SK-N-SH (cell line): ENCODE results near the gene ARF1. TPM values are rescaled to one million over a fixed set of nuclear protein-coding genes. Genes with fewer than 3 reads are reported as not detected.

Experiments
- CTCF ChIA-PET: fragments of 300-600, 350-600 bp; formaldehyde crosslinking; extraction: SDS; loops from one replicate; lab custom pipeline; 2021; lab: Yijun Ruan, JAX
- POLR2A ChIA-PET: fragments of 350-600 bp; sonication (Branson Sonifier 250); formaldehyde crosslinking; extraction: SDS; loops from one replicate; lab custom pipeline; 2020; ENCODE audit warnings: antibody characterized with exemption, inconsistent platforms; lab: Yijun Ruan, JAX
- DNase-seq: peaks from one replicate; pipeline ENCODE4 v3.0.0; 2012
- H2AFZ ChIP-seq: fragments of 200-600 bp; sonication (generic); 2 replicates; pipeline ENCODE4 v1.8.1; 2016; ENCODE audit warnings: antibody characterized with exemption, mild to moderate bottlenecking, low read depth
- H3F3A ChIP-seq: fragments of 200-600 bp; sonication (generic); replicated peaks from 2 replicates; pipeline ENCODE3; 2016; ENCODE audit warnings: antibody characterized with exemption, mild to moderate bottlenecking; ENCODE audit not compliant: insufficient read depth
- H3K27ac ChIP-seq, 2 experiments: fragments of 200-500 bp in 1 of 2; fragments of 200-600 bp in 1 of 2; sonication (Bioruptor generic) in 1 of 2; sonication (generic), shearing (Covaris generic) in 1 of 2; 2 replicates each; pipeline versions ENCODE4 v1.5.1 to v1.6.1; 2014 to 2016; ENCODE audit warnings: low read depth in 2 of 2, inconsistent platforms in 1 of 2, low read length in 1 of 2, mild to moderate bottlenecking in 1 of 2, mixed read lengths in 1 of 2
- H3K27me3 ChIP-seq: fragments of 200-600 bp; sonication (generic), shearing (Covaris generic); 2 replicates; pipeline ENCODE4 v1.6.1; 2016; ENCODE audit warnings: mixed run types; ENCODE audit not compliant: insufficient read depth
- H3K36me3 ChIP-seq, 2 experiments: fragments of 200-500 bp in 1 of 2; fragments of 200-600 bp in 1 of 2; sonication (Bioruptor generic) in 1 of 2; sonication (generic) in 1 of 2; replicated peaks in 1 of 2; 2 replicates each; pipeline versions ENCODE3 to v1.5.1; 2014 to 2016; ENCODE audit warnings: low read length in 1 of 2, mild to moderate bottlenecking in 1 of 2; ENCODE audit not compliant: insufficient read depth in 2 of 2, control insufficient read depth in 1 of 2
- H3K4me1 ChIP-seq, 2 experiments: fragments of 200-500 bp in 1 of 2; fragments of 200-600 bp in 1 of 2; sonication (Bioruptor generic) in 1 of 2; sonication (generic), shearing (Covaris generic) in 1 of 2; 2 replicates each; pipeline versions ENCODE4 v1.5.1 to v1.6.1; 2014 to 2016; ENCODE audit warnings: low read depth in 1 of 2, low read length in 1 of 2, mixed run types in 1 of 2; ENCODE audit not compliant: insufficient read depth in 2 of 2, control insufficient read depth in 1 of 2
- H3K4me2 ChIP-seq: fragments of 200-600 bp; sonication (generic), shearing (Covaris generic); 2 replicates; pipeline ENCODE4 v1.6.1; 2017; ENCODE audit warnings: mixed run types
- H3K4me3 ChIP-seq, 2 experiments: fragments of 200-500 bp in 1 of 2; fragments of 200-600 bp in 1 of 2; sonication (Bioruptor generic) in 1 of 2; sonication (generic), shearing (Covaris generic) in 1 of 2; 2 replicates each; pipeline versions ENCODE4 v1.5.1 to v1.8.1; 2014 to 2016; ENCODE audit warnings: low read depth in 2 of 2, inconsistent platforms in 1 of 2, low read length in 1 of 2, mild to moderate bottlenecking in 1 of 2, mixed read lengths in 1 of 2, moderate library complexity in 1 of 2
- H3K79me2 ChIP-seq: fragments of 200-600 bp; sonication (generic); 2 replicates; pipeline ENCODE4 v1.8.1; 2017; ENCODE audit warnings: mild to moderate bottlenecking; ENCODE audit not compliant: insufficient read depth
- H3K9ac ChIP-seq: fragments of 200-600 bp; sonication (generic); 2 replicates; pipeline ENCODE4 v1.6.1; 2017; ENCODE audit warnings: mixed run types
- H3K9me2 ChIP-seq: fragments of 200-600 bp; sonication (generic); 2 replicates; pipeline ENCODE4 v1.6.1; 2017; ENCODE audit warnings: mixed run types
- H3K9me3 ChIP-seq: fragments of 200-600 bp; sonication (generic); 2 replicates; pipeline ENCODE4 v1.6.1; 2017; ENCODE audit warnings: mixed run types, mild to moderate bottlenecking, moderate library complexity
- H4K20me1 ChIP-seq: fragments of 200-600 bp; sonication (generic); 2 replicates; pipeline ENCODE4 v1.6.1; 2017; ENCODE audit warnings: mild to moderate bottlenecking, mixed run types; ENCODE audit not compliant: insufficient read depth
- CHD2 ChIP-seq: fragments of 150-350 bp; IDR thresholded peaks from 2 replicates; pipeline ENCODE4 v1.6.1; 2018; ENCODE audit warnings: low read length; ENCODE audit not compliant: partially characterized antibody
- ELF1 ChIP-seq: IDR thresholded peaks from 2 replicates; pipeline ENCODE4 v1.4.0; 2012
- FOSL2 ChIP-seq: IDR thresholded peaks from 2 replicates; pipeline ENCODE4 v1.4.0; 2012; ENCODE audit warnings: low read depth, mild to moderate bottlenecking, moderate library complexity, borderline replicate concordance
- GABPA ChIP-seq: IDR thresholded peaks from 2 replicates; pipeline ENCODE4 v1.4.0; 2012; ENCODE audit warnings: low read depth, mild to moderate bottlenecking
- GATA2 ChIP-seq: sonication (generic); formaldehyde crosslinking; IDR thresholded peaks from 2 replicates; pipeline ENCODE4 v1.5.0; 2020; ENCODE audit warnings: mild to moderate bottlenecking, missing genetic modification reagents
- JUND ChIP-seq: IDR thresholded peaks from 2 replicates; pipeline ENCODE4 v1.4.0; 2012
- SIN3A ChIP-seq: IDR thresholded peaks from 2 replicates; pipeline ENCODE4 v1.6.1; 2012; ENCODE audit warnings: low read depth, mild to moderate bottlenecking, low read length, moderate library complexity, borderline replicate concordance
- SMC3 ChIP-seq: IDR thresholded peaks from 2 replicates; pipeline ENCODE4 v1.6.1; 2012; ENCODE audit warnings: low read depth, low read length, improper control_type of control experiment
- TCF12 ChIP-seq: IDR thresholded peaks from 2 replicates; pipeline ENCODE4 v1.4.0; 2012
- WGBS: methylation state at CpG from one replicate; pipeline ENCODE4 v1.1.6; 2017; ENCODE audit warnings: low lambda C conversion rate; 5-methylcytosine and 5-hydroxymethylcytosine counted together
- polyA plus RNA-seq, 3 experiments: library from polyadenylated mRNA; depleted of rRNA; stranded (reverse); fragments of >200 nt; gene quantifications; 2 replicates each; pipeline ENCODE4 v1.2.3, GENCODE V29; 2012
- TF ChIP-seq, protein P1 (sequence below): IDR thresholded peaks from 2 replicates; pipeline ENCODE4; 2012
- TF ChIP-seq, protein P2 (sequence below): IDR thresholded peaks from 2 replicates; pipeline ENCODE4 v1.4.0; 2012; ENCODE audit warnings: low read depth, borderline replicate concordance
- TF ChIP-seq, protein P3 (sequence below): fragments of 200-600 bp; sonication (generic); IDR thresholded peaks from 2 replicates; pipeline ENCODE4 v1.6.1; 2017; ENCODE audit warnings: antibody characterized with exemption, mild to moderate bottlenecking, moderate library complexity

The ARF1 gene
- polyA plus RNA-seq, 1 of the 3 experiments (the other 2 are of a cell fraction), result 713 TPM

DNA sequence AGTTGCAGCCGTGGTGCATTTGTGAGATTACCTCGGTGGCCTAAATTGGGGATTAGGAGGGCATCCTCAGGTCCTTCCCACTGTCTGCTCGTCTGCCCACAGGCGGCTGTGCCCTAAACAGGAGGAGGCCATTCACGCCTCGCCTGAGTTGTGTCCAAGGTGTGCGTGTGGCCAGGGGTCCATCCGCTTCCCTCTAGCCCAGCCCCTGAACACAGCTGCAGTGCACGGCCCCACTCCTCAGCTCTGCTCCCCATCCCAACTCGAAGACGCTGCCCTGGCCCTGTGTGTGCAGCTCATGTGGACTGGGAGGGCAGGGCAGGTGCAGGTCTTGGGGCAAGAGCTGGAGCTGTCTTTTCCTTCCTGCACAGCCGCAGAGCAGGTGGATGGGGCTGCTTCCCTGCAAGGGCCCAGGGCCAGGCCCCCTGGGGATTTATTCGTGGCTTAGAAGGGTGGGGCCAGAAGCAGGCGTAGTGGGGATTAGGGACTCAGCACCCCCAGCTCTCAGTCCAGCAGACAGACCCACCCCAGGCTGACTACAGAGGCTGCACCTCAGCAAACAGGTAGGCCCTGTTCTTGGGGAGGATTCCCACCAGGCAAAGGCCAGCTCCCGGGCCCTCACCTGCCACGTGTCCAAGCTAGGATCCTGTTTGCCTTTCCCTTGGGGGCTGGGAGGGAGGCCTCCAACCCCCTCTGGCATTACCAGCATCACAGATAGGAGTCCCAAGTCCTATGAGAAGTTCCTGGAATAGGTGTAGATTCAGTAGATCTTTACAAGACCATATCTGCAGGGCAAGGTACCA, 61.9 kb downstream of the ARF1 start:
- peaks cover 23 to 28% of the 10 kb centered on the region in 2 experiments; a peak in 2 of 4 replicates for H3K4me1 ChIP-seq
- POLR2A ChIA-PET, result no interaction called here
- peaks cover 69% of the 10 kb centered on the region for H3K79me2 ChIP-seq
- H3K9me2 ChIP-seq, result no peaks in the 10 kb centered on the region
- no peak overlapping the region for H2AFZ ChIP-seq
- H3K27ac ChIP-seq, result no peak overlapping the region
- H3K27me3 ChIP-seq, result no peaks in the 10 kb centered on the region
- CTCF ChIA-PET, result interaction anchor here (1.7 to 5.4 kb wide), 2 partner anchors 14 to 21 kb away, joined by 5 to 24 read pairs; partner anchors contain the start of gene IBA57
- H3K4me3 ChIP-seq, result no peak overlapping the region
- no peaks in the 10 kb centered on the region for H3K9me3 ChIP-seq
- no peak overlapping the region for H3K9ac ChIP-seq
- H3K4me2 ChIP-seq, result no peak overlapping the region
- peaks cover 4 to 36% of the 10 kb centered on the region in 2 experiments for H3K36me3 ChIP-seq
- DNase-seq, result peak; percentile 13
- H3F3A ChIP-seq, result no peaks in the 10 kb centered on the region
- peaks cover 69% of the 10 kb centered on the region for H4K20me1 ChIP-seq
- TF ChIP-seq SMC3 (no peak), TCF12 (no peak), GATA2 (no peak), SIN3A (no peak), FOSL2 (no peak)
- TF ChIP-seq, protein P1, sequence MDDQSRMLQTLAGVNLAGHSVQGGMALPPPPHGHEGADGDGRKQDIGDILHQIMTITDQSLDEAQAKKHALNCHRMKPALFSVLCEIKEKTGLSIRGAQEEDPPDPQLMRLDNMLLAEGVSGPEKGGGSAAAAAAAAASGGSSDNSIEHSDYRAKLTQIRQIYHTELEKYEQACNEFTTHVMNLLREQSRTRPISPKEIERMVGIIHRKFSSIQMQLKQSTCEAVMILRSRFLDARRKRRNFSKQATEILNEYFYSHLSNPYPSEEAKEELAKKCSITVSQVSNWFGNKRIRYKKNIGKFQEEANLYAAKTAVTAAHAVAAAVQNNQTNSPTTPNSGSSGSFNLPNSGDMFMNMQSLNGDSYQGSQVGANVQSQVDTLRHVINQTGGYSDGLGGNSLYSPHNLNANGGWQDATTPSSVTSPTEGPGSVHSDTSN, result no peak
- TF ChIP-seq, protein P2, sequence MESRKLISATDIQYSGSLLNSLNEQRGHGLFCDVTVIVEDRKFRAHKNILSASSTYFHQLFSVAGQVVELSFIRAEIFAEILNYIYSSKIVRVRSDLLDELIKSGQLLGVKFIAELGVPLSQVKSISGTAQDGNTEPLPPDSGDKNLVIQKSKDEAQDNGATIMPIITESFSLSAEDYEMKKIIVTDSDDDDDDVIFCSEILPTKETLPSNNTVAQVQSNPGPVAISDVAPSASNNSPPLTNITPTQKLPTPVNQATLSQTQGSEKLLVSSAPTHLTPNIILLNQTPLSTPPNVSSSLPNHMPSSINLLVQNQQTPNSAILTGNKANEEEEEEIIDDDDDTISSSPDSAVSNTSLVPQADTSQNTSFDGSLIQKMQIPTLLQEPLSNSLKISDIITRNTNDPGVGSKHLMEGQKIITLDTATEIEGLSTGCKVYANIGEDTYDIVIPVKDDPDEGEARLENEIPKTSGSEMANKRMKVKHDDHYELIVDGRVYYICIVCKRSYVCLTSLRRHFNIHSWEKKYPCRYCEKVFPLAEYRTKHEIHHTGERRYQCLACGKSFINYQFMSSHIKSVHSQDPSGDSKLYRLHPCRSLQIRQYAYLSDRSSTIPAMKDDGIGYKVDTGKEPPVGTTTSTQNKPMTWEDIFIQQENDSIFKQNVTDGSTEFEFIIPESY, result no peak
- whole genome bisulfite sequencing, result 95% methylated on average over 9 of the region's 16 CpGs

DNA sequence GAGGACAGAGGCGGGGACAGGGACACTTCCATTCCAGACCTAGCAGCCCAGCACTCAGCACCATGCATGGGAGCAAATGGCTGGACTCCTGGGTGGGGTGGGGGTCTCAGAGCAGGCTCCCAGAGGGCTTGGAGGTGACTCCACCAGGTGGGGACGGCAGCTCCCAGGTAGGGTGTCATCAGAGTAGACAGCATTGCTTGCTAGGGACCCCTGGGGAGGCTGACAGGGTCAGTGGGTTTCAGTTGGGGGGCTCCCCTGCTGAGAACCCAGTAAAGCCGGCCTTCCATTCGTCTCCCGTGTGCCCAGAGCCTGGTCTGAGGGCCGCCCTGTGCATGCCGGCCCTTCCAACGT, 62.5 kb downstream of the ARF1 start:
- WGBS, result 93% methylated on average over 5 of the region's 8 CpGs
- Histone ChIP-seq H4K20me1 (peaks cover 69% of the 10 kb centered on the region), H3F3A (no peaks in the 10 kb centered on the region), H3K4me2 (no peak overlapping the region), H3K36me3 (peaks cover 4 to 36% of the 10 kb centered on the region in 2 experiments), H3K27ac (no peak overlapping the region), H3K27me3 (no peaks in the 10 kb centered on the region), H2AFZ (no peak overlapping the region), H3K9me3 (no peaks in the 10 kb centered on the region), H3K4me1 (peaks cover 23 to 29% of the 10 kb centered on the region in 2 experiments; a peak in 2 of 4 replicates), H3K4me3 (no peak overlapping the region), H3K9ac (no peak overlapping the region), H3K9me2 (no peaks in the 10 kb centered on the region), H3K79me2 (peaks cover 69% of the 10 kb centered on the region)
- peak; percentile 10 for DNase-seq
- TF ChIP-seq GABPA (no peak), TCF12 (no peak), CHD2 (no peak), FOSL2 (no peak), ELF1 (no peak), JUND (no peak)
- TF ChIP-seq, protein P3, sequence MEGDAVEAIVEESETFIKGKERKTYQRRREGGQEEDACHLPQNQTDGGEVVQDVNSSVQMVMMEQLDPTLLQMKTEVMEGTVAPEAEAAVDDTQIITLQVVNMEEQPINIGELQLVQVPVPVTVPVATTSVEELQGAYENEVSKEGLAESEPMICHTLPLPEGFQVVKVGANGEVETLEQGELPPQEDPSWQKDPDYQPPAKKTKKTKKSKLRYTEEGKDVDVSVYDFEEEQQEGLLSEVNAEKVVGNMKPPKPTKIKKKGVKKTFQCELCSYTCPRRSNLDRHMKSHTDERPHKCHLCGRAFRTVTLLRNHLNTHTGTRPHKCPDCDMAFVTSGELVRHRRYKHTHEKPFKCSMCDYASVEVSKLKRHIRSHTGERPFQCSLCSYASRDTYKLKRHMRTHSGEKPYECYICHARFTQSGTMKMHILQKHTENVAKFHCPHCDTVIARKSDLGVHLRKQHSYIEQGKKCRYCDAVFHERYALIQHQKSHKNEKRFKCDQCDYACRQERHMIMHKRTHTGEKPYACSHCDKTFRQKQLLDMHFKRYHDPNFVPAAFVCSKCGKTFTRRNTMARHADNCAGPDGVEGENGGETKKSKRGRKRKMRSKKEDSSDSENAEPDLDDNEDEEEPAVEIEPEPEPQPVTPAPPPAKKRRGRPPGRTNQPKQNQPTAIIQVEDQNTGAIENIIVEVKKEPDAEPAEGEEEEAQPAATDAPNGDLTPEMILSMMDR, result no peak
- POLR2A ChIA-PET, result no interaction called here
- CTCF ChIA-PET, result interaction anchor here (1.7 to 5.4 kb wide), 2 partner anchors 14 to 21 kb away, joined by 5 to 24 read pairs; partner anchors contain the start of gene IBA57
